Loucy (cell line): ENCODE results near the gene STIL.

ENCODE experiments used
- EZH2phosphoT487 ChIP-seq: fragments of 200-600 bp; IDR thresholded peaks from 2 replicates; pipeline ENCODE4 v1.6.1; 2018; ENCODE audit warnings: antibody characterized with exemption, mild to moderate bottlenecking, moderate library complexity, borderline replicate concordance
- TF ChIP-seq, protein P1 (sequence below): fragments of 200-600 bp; sonication (generic); conservative IDR thresholded peaks from 2 replicates; pipeline ENCODE4 v1.5.1; 2014; ENCODE audit warnings: mild to moderate bottlenecking, antibody characterized with exemption, low read length

DNA sequence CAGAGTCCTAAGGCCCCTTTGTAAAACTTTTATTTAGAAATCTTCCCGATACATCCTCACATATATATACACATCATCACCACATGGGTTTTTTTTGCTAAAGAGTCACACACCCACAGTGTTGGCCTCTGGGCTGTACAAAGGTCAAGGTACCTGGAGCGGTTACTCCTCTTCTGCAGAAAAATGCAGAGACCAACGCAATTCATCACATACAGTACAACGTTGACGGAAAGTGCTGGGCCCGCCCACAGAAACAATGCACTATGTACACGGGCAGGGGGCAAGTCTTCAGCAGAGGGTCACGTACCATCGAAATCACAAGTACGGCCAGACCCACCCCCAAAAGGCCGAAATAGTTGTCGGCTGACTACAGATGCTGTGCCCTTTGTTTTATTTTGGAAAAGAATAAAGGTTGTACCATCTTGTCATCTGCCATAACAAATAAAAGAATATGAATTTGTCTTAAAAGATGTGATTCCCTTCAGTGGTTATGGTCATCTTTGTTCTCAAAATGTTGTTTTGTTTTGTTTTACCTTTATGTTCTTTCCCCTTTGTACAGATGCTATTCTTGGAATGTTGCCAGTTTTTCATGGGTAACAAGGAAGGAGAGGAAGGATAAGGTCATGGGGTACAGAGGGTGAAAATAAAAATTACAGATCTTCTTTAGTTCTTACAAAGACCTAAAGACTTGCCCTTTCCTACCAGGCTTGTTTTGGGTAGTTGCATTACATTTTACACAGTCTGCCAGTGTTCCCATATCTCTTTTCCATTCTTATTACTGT, 97.5 kb downstream of the STIL start:
- TF ChIP-seq, protein P1, sequence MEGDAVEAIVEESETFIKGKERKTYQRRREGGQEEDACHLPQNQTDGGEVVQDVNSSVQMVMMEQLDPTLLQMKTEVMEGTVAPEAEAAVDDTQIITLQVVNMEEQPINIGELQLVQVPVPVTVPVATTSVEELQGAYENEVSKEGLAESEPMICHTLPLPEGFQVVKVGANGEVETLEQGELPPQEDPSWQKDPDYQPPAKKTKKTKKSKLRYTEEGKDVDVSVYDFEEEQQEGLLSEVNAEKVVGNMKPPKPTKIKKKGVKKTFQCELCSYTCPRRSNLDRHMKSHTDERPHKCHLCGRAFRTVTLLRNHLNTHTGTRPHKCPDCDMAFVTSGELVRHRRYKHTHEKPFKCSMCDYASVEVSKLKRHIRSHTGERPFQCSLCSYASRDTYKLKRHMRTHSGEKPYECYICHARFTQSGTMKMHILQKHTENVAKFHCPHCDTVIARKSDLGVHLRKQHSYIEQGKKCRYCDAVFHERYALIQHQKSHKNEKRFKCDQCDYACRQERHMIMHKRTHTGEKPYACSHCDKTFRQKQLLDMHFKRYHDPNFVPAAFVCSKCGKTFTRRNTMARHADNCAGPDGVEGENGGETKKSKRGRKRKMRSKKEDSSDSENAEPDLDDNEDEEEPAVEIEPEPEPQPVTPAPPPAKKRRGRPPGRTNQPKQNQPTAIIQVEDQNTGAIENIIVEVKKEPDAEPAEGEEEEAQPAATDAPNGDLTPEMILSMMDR = no peak
- TF ChIP-seq EZH2phosphoT487 = no peak
